Lung (tissue), 12 donors: ENCODE results near the gene ALKBH4. TPM values are rescaled to one million over a fixed set of nuclear protein-coding genes. Genes with fewer than 3 reads are reported as not detected.

Experiments used
- ATAC-seq: fragments of 200-7000 bp; cut with Tn5 transposase; one replicate; pipeline ENCODE4 v1.9.1; 2020; ENCODE audit warnings: moderate number of reproducible peaks; ENCODE audit not compliant: insufficient read depth, low FRiP score
- DNase-seq, 3 donors: peaks; one replicate each; pipeline ENCODE4 v3.0.0-alpha.2; 2013 to 2017
- H3K27ac ChIP-seq, 2 donors: one replicate each; pipeline ENCODE4 v1.5.1; 2013; ENCODE audit warnings: mild to moderate bottlenecking in 2 of 2, moderate library complexity in 2 of 2, control low read depth in 1 of 2, inconsistent platforms in 1 of 2, low read depth in 1 of 2, low read length in 1 of 2
- H3K27me3 ChIP-seq, 3 donors: one replicate each; pipeline ENCODE4 v1.5.1; 2013; ENCODE audit warnings: low read length in 2 of 3; ENCODE audit not compliant: control insufficient read depth in 3 of 3, insufficient read depth in 3 of 3
- H3K36me3 ChIP-seq, 4 donors: one replicate each; pipeline ENCODE4 v1.5.1; 2013; ENCODE audit warnings: low read length in 4 of 4, mild to moderate bottlenecking in 1 of 4, moderate library complexity in 1 of 4; ENCODE audit not compliant: control insufficient read depth in 4 of 4, insufficient read depth in 4 of 4
- H3K4me1 ChIP-seq, 5 donors: one replicate each; pipeline ENCODE4 v1.5.1; 2013; ENCODE audit warnings: low read length in 5 of 5, mild to moderate bottlenecking in 2 of 5, moderate library complexity in 1 of 5; ENCODE audit not compliant: control insufficient read depth in 5 of 5, insufficient read depth in 5 of 5
- H3K4me3 ChIP-seq: one replicate; pipeline ENCODE4 v1.5.1; 2013; ENCODE audit warnings: mild to moderate bottlenecking, control low read depth, moderate library complexity
- H3K9ac ChIP-seq, 2 donors: one replicate each; pipeline ENCODE4 v1.5.1; 2013; ENCODE audit warnings: low read length in 2 of 2, control low read depth in 1 of 2; ENCODE audit not compliant: insufficient read depth in 1 of 2
- H3K9me3 ChIP-seq, 4 donors: one replicate each; pipeline ENCODE4 v1.5.1; 2013; ENCODE audit warnings: low read length in 3 of 4, mild to moderate bottlenecking in 1 of 4, moderate library complexity in 1 of 4; ENCODE audit not compliant: control insufficient read depth in 4 of 4, insufficient read depth in 3 of 4
- WGBS, 2 donors: extraction: QIAGEN DNeasy Blood & Tissue Kit; methylation state at CpG; one replicate each; pipeline ENCODE4 v1.1.7; 2013; 5-methylcytosine and 5-hydroxymethylcytosine counted together
- polyA plus RNA-seq, 2 donors: library from polyadenylated mRNA; stranded (reverse); fragments of 200-250 nt; gene quantifications; one replicate each; pipeline ENCODE4 v1.2.1, GENCODE V29; 2013
- total RNA-seq, 2 donors: library from RNA; depleted of rRNA in 1 of 2; stranded (reverse); fragments of >200 nt in 1 of 2; gene quantifications; one replicate each; pipeline ENCODE4 v1.2.1, GENCODE V29; 2014 to 2021
- TF ChIP-seq, protein P1 (sequence below): IDR thresholded peaks from 2 replicates; pipeline ENCODE4 v1.5.1; 2012; ENCODE audit warnings: mild to moderate bottlenecking; ENCODE audit errors: control extremely low read depth, extremely low read depth
- donor health status: control.
- donor health status: control.
- donor health status: Bipolar disorder and iron deficiency.
- donor health status: healthy.
- donor health status: DM: yes; HTN: yes; CAD: no.

Gene ALKBH4
- total and polyA plus RNA-seq, 4 donors = 7.9 to 13.8 (median 10.3) TPM

DNA sequence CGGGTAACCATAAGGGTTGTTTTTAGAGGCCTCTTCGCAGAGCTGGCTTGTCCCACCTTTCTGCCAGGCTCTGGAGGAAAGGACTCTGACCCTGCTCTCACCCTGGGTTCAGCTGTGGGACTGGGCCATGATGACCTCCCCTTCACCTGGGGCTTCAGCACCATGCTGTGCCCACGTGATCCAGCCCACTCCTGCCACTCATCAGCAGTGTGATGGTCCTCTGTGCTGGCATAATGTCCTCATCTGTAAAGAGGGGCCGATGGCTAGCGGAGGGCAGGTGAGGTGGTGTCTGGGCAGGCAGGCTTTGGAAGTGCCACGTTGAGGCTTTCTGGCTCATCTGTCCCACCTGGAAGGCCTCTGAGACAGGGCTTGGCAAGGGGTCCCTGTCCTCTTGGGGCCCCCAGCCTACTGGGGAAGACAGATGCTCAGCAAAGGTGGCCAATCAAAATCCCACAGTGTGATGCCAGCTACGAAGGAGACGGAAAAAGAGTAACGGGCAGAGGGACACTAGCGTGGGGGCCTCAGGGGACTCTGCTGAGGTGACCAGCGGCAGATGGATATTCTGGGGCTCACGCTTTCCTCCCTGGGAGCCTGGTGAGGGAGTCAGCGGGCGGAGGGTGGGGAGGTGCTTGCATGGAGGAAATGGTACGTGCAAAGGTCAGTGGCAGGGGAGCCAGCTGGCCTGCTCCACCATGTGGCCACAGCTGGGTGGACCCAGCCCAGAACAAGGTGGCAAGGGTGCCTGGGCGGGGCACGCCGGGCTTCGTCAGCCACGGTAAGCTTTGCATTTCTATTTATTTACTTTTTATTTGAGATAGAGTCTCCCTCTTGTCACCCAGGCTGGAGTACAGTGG is 5.5 kb upstream of the ALKBH4 start:
- Histone ChIP-seq H3K27ac (no peak overlapping the region), H3K4me3 (no peak overlapping the region), H3K36me3 (peaks cover 0 to 34% (median 2%) of the 10 kb centered on the region in 4 donors), H3K9me3 (no peaks in the 10 kb centered on the region), H3K4me1 (peaks cover 0 to 6% (median 3%) of the 10 kb centered on the region in 5 donors), H3K27me3 (no peaks in the 10 kb centered on the region), H3K9ac (no peak overlapping the region)
- 76 to 85% methylated on average over 20 of the region's 20 CpGs for WGBS, 2 donors
- TF ChIP-seq, protein P1, sequence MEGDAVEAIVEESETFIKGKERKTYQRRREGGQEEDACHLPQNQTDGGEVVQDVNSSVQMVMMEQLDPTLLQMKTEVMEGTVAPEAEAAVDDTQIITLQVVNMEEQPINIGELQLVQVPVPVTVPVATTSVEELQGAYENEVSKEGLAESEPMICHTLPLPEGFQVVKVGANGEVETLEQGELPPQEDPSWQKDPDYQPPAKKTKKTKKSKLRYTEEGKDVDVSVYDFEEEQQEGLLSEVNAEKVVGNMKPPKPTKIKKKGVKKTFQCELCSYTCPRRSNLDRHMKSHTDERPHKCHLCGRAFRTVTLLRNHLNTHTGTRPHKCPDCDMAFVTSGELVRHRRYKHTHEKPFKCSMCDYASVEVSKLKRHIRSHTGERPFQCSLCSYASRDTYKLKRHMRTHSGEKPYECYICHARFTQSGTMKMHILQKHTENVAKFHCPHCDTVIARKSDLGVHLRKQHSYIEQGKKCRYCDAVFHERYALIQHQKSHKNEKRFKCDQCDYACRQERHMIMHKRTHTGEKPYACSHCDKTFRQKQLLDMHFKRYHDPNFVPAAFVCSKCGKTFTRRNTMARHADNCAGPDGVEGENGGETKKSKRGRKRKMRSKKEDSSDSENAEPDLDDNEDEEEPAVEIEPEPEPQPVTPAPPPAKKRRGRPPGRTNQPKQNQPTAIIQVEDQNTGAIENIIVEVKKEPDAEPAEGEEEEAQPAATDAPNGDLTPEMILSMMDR = no peak
- DNase-seq (no peak), ATAC-seq (no peak)

DNA sequence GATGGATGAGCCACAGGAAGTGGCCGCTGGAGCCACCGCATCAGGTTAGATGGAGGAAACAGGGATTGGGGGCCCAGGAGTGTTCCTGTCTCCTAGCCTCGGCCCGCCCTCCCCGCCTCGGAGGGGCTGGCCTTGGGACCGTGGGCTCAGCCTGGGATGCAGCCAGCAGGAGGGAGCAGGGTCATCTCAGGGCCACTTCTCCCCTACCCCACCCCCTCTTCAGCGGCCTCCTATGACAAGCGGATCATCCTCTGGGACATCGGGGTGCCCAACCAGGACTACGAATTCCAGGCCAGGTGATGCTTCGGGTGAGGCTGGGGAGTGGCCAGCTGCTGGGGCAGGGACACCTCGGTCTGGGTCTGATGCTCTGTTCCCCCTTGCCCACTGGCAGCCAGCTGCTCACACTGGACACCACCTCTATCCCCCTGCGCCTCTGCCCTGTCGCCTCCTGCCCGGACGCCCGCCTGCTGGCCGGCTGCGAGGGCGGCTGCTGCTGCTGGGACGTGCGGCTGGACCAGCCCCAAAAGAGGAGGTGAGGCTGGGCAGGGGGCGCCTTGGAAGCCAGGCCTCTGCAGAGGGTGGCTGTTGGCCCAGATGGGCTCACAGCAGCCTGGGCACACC is 4.8 kb upstream of the ALKBH4 start:
- TF ChIP-seq, protein P1 = no peak
- Histone ChIP-seq H3K4me3 (no peak overlapping the region), H3K4me1 (peaks cover 0 to 6% (median 3%) of the 10 kb centered on the region in 5 donors), H3K36me3 (peaks cover 0 to 34% (median 2%) of the 10 kb centered on the region in 4 donors), H3K9ac (no peak overlapping the region), H3K27ac (no peak overlapping the region), H3K9me3 (no peaks in the 10 kb centered on the region), H3K27me3 (no peaks in the 10 kb centered on the region)
- 89 to 90% methylated on average over 23 to 24 of the region's 24 CpGs for WGBS, 2 donors
- ATAC-seq (no peak), DNase-seq (no peak)

DNA sequence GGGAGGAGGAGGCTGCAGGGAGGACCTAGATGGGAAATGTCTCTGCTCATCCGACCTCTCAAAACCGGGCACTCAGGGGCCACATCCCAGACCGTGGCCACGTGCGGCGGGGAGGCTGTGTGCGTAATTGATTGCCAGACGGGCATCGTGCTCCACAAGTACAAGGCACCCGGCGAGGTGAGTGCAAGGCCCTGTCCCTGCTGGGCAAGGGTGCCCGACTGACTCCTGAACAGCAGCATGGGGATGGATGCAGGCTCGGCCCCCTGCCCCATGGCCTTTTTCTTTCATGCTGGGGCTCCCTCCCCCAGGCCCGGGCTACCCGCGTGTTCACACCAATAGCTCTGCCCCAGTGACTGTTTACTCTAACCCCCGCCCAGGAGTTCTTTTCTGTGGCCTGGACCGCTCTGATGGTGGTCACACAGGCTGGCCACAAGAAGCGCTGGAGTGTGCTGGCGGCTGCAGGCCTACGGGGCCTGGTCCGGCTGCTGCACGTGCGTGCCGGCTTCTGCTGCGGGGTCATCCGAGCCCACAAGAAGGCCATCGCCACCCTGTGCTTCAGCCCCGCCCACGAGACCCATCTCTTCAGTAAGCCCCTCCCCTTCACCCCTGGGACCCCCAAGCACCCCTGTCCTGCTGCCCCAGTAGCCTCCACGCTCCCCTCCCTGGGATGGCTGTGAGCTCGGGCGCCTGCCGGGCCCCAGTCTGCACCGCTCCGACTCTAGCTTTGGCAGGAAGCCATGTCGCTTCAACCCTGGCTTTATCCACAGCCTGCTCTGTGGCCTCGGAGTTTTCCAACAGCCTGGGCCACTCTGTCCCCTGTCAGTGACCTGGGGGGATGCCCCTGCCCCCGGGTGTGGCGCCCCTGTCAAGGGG is 4.1 kb upstream of the ALKBH4 start:
- H3K27ac ChIP-seq = no peak overlapping the region
- DNase-seq (no peak), ATAC-seq (no peak)
- no peak overlapping the region for H3K4me3 ChIP-seq
- 87 to 93% methylated on average over 40 of the region's 40 CpGs for WGBS, 2 donors
- peaks cover 0 to 32% (median under 1%) of the 10 kb centered on the region in 4 donors for H3K36me3 ChIP-seq
- no peaks in the 10 kb centered on the region for H3K9me3 ChIP-seq
- H3K4me1 ChIP-seq = peaks cover 0 to 10% (median 5%) of the 10 kb centered on the region in 5 donors
- no peak overlapping the region for H3K9ac ChIP-seq
- no peaks in the 10 kb centered on the region for H3K27me3 ChIP-seq
- TF ChIP-seq, protein P1 = no peak
